WI38 (cell line): ENCODE results near the gene SNRNP200.

Source experiments
- H3K4me3 ChIP-seq: 2 replicates; pipeline ENCODE4 v1.5.1; 2011; ENCODE audit warnings: low read depth, mild to moderate bottlenecking, control low read depth, low read length
- TF ChIP-seq, protein P1 (sequence below): IDR thresholded peaks from 2 replicates; pipeline ENCODE4 v1.5.1; 2012; ENCODE audit warnings: low read depth, mild to moderate bottlenecking, control low read depth, low read length

Gene SNRNP200

DNA sequence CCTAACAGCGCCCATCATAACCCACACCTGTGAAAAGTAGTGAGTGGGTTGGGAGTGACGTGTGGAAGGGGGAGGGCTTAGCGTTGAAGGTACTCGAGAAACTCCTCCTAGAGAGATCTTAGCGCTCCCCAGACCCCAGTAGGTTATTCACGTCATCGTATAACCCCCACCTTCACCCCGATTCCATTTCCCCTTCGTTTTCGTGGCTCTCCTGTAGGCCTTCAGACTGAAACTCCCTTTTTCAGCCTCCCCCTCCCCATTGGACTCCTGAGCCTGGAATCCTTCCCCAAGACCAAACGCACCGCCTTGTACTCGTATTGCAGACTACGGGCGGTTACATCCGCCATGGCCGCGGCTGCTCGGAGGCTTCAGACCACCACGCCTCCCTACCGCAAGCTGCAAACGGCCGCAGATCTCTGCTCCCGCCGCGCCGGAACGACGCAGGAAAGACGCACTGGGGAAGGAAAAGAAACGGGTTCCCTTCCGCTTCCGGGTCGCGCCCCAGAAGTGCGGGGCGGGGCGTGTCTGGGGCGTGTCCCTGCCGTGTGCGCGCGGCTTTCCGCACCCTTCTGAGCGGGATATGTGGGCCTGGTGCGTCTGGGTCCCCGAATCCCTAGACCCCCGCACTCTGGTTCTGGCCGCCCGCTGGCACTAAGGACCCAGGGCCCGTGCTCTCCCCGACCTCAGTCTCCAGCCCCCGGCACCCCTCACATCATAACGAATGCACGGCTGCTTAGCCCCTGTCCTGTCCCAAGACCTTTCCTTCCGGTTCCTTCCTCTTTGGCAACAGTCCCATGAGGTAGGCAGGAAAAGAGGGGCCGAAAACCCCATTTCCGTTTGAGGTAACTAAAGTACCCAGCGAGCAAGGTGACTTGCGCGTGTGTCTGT is at the start of gene SNRNP200:
Gene SNRNP200, minus strand, starts transcription at position 456 of the 888 bp plus-strand sequence. Its CDS starts 109 bp downstream, at position 347.
- H3K4me3 ChIP-seq: peak within 1 kb of the TSS; percentile 100
- TF ChIP-seq, protein P1, sequence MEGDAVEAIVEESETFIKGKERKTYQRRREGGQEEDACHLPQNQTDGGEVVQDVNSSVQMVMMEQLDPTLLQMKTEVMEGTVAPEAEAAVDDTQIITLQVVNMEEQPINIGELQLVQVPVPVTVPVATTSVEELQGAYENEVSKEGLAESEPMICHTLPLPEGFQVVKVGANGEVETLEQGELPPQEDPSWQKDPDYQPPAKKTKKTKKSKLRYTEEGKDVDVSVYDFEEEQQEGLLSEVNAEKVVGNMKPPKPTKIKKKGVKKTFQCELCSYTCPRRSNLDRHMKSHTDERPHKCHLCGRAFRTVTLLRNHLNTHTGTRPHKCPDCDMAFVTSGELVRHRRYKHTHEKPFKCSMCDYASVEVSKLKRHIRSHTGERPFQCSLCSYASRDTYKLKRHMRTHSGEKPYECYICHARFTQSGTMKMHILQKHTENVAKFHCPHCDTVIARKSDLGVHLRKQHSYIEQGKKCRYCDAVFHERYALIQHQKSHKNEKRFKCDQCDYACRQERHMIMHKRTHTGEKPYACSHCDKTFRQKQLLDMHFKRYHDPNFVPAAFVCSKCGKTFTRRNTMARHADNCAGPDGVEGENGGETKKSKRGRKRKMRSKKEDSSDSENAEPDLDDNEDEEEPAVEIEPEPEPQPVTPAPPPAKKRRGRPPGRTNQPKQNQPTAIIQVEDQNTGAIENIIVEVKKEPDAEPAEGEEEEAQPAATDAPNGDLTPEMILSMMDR: no peak

DNA sequence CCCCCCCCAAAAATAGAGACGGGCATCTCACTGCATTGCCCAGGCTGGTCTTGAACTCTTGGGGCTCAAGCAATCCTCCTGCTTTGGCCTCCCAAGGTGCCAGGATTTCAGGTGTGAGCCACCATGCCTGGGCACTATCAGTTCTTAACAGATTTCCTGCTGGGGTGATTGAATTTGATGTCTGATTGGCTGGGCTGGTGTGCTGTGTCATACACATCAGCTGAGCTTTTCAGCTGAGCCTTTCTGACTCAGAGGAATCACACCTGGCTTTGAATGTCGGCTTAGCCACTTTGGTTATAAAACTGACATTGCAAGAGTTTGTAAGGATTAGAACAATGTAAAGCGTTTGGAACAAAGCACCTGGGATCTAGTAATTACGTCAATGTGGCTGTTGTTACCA is 49.1 kb upstream of the SNRNP200 start:
- H3K4me3 ChIP-seq: no peak overlapping the region
- TF ChIP-seq, protein P1: no peak

DNA sequence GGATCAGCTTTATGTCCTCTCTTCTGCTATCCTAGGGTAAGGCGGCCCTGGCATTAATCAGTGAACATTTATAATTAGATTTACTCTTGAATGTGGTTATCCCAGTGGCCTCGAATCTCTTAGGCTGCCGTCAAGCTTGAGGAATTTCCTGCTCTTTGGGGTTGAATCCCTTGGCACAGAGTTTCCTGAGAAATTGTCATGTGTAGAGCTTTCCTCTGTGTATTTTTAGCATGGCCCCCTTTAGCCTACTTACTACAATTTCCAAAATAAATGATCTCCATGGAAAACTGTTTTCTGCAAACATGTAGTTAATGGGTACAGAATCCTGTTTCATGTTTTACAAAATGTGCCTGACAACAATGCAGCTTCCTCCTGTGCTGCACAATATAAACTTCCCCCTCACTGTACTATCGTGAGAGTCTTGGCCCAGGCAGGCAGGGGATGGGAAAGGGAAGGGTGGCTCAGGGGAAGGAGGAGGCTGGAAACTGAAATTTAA is 48.3 kb upstream of the SNRNP200 start:
- TF ChIP-seq, protein P1: no peak

DNA sequence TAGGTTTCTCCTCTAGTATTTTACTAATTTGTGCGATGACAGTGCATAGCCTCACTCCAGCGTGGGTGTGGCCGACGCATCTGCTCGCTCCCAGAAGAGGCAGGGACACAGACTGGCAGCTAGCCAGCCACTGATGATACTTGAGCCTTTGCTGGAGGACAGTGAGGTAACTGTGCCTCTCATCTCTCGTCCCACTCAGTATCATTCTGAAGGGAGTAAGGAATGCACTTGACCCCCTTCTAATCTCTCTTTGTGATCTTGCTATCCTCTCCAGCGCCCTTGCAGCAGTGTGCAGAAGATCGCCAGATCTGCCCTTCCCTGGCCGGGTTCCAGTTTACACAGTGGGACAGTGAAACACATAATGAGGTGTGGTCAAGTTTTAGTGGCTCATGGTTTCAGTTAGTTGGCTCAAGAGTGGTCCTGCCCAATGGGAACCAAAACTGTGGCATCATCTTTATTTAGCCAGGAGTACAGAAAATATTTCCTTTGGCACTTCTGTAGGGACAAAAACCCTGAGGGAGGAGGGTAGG is 47.8 kb upstream of the SNRNP200 start:
- H3K4me3 ChIP-seq: no peak overlapping the region
- TF ChIP-seq, protein P1: no peak

More for the DNA sequence above, 48.3 kb upstream of the SNRNP200 start:
- no peak overlapping the region for H3K4me3 ChIP-seq

DNA sequence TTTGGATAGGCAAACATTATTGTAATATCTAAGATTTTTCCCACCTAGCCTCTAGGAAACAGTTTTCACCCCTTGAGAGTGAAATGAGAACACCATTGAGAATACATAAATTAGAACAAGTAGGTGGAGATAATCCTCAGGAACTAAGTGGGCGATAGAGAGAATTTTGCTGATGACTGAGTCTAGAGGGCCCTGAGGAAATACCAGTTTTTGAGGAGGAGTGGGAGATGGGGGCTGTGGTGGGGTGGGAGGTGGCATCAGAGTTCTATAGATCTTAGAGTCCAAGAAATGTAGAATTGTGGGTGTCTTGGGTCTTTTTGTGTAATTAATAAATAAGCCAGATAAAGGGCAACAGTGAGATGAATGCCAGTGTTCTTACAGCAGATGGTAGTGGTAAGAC is 42.0 kb upstream of the SNRNP200 start:
- TF ChIP-seq, protein P1: no peak
- H3K4me3 ChIP-seq: no peak overlapping the region

DNA sequence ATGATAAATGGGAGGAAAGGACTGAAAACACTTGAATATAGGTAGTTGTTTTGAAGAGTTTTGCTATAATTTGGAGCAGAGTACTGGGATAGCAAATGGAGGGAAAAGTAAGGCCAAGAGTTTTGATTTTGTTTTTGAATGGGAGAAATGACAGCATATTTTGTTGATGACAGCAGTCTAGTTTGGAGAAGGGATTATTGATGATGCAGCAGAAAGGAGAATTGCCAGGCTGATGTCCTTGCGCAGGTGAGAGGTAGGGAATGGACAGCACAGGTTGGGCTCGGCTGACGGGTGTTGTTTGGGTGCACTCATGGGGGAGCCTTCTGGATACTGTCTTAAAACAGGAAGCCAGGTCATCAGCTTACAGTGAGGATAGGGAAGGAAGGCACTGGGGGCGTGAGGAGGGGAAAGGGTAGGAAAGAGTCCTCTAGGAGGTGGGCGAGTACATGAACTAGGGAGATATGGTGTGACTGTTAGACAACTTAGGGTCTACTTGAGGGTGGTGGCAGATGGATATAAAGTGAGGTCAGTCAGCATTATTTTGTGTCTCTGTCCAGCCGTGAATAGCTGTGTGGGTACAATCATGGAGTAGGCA is 40.6 kb upstream of the SNRNP200 start:
- no peak overlapping the region for H3K4me3 ChIP-seq
- TF ChIP-seq, protein P1: no peak

DNA sequence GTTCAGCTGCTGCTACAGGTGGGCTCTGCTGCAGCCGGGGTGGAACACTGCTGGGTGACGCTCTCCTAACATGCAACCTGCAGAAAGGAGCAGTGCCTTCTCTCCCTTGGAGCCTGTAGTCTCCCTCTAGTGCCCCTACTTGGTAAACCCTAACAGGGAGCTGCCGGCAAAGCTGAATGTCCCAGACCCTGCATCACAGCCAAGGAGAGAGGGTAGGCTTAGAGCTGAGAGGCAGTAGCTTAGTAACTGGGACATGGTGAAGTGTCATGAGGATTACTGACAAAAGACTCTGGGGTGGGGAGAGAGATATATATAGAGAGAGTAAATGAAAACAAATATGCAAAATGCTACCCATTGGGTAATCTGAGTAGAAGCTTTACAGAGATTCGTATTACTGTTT is 40.1 kb upstream of the SNRNP200 start:
- TF ChIP-seq, protein P1: 0 out of 2 replicates have a peak, but pooled peaks have one; percentile 19
- H3K4me3 ChIP-seq: no peak overlapping the region
